GM12874 (cell line): ENCODE results near the gene ITGB4.

Experiments used
- CTCF ChIP-seq: IDR thresholded peaks from 2 replicates; pipeline ENCODE4 v1.5.1; 2011; ENCODE audit warnings: low read depth, mild to moderate bottlenecking, control low read depth, low read length, moderate library complexity; ENCODE audit not compliant: insufficient read depth

The ITGB4 gene

GRCh38 chr17:75785016-75785890, 64.0 kb downstream of the ITGB4 start:
- TF ChIP-seq CTCF, result no peak

- no peak for TF ChIP-seq CTCF
These were observed 70.0 kb downstream of the ITGB4 start for GRCh38 chr17:75791254-75791653.

- TF ChIP-seq CTCF, result no peak
These were observed 72.2 kb downstream of the ITGB4 start for GRCh38 chr17:75793460-75793859.

- TF ChIP-seq CTCF, result no peak
These were observed 74.8 kb downstream of the ITGB4 start for GRCh38 chr17:75795820-75796607.

GRCh38 chr17:75799402-75799801, 78.1 kb downstream of the ITGB4 start:
- no peak for TF ChIP-seq CTCF

- TF ChIP-seq CTCF, result no peak
These were observed 82.6 kb downstream of the ITGB4 start for GRCh38 chr17:75803883-75804282.

GRCh38 chr17:75806822-75807500, 85.7 kb downstream of the ITGB4 start:
- no peak for TF ChIP-seq CTCF
